NCI-H82 (cell line): ENCODE results near the gene IQUB.
"Not testable (repeated sequence)": the region's sequence is repeated elsewhere in the genome, so short reads cannot be mapped to it uniquely, and the experiment has no call there.

Experiments
- DNase-seq: peaks from one replicate; lab custom pipeline; 2025; lab: John Stamatoyannopoulos, UW

IQUB gene

GRCh38 chr7:123415625-123416024 is 118.8 kb downstream of the IQUB start:
- no peak for DNase-seq

GRCh38 chr7:123410273-123410904 is 124.0 kb downstream of the IQUB start:
- DNase-seq, result no peak

GRCh38 chr7:123407951-123408350 is 126.4 kb downstream of the IQUB start:
- DNase-seq, result not testable (repeated sequence)
